ENCODE measurements around the gene SOX18. TPM values are rescaled to one million over a fixed set of nuclear protein-coding genes. Genes with fewer than 3 reads are reported as not detected.

The SOX18 gene
- total and polyA plus RNA-seq, 2 of the 8 experiments (the other 6 are each of a cell fraction or from before 2014, with no cell fraction given): 0.09 TPM; not detected in 1

- TF ChIP-seq ATF2 (IDR thresholded peaks at IDR 0.05; ENCODE audit: low read length) (no peak), RFX5 (IDR thresholded peaks at IDR 0.05; ENCODE audit: borderline replicate concordance, low read depth, low read length) (no peak), SIRT6 (IDR thresholded peaks at IDR 0.05; ENCODE audit: low read length) (no peak), EP300 (IDR thresholded peaks at IDR 0.05; ENCODE audit: borderline replicate concordance in 1 of 2, low read depth in 2 of 2, low read length in 2 of 2) (peak; percentile 35; a peak in 1 of 3 replicates)
Observed at GRCh38 chr20:64069614-64070243, 20.3 kb upstream of the SOX18 start (continued).

All from H1 (cell line).